T-helper 22 cell (primary cell): Measurements from ENCODE around the gene VMAC.

Source experiments
- DNase-seq: peaks from one replicate; pipeline ENCODE4 v3.0.0-alpha.2; 2020; ENCODE audit warnings: low read depth

VMAC gene

GRCh38 chr19:5929179-5929578 lies 24.5 kb downstream of the VMAC start:
- no peak for DNase-seq

DNA sequence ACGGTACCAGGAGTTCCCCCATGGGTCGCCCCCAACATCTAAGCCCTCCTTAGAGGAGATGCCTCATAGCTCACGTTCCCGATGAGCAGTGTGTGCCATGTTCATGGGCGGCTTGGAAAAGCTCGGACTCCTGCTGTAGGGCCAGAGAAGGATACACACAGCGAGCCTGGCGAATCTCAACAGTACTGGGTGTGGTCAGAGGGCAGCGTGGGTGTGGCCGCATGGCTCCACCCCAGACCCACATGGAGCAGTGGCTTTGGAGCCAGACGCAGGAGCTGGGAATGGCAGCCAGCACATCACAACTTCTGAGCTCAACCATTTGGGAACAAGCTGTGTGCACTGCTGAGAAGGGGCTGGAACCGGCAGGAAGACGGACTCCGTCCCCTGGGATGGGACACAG lies 25.0 kb downstream of the VMAC start:
- no peak for DNase-seq

DNA sequence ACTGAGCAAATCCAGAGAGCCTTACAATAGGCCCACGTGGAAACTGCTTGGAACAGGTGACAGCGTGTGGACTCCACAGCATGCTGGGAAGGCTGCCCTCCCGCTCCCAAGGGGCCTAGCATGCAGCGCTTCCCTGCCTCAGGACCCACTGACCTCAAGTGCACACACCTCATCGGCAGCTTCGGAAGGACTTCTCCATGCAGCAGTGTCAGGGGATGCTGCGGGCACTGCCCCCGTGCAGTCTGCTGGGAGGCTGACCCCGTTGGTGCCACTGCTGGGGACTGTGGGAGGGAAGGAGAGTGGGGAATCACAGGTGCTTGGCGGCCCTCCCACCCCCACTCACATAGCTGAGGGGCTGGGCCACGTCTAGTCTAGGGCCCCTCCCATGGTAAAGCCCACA lies 26.6 kb downstream of the VMAC start:
- no peak for DNase-seq

DNA sequence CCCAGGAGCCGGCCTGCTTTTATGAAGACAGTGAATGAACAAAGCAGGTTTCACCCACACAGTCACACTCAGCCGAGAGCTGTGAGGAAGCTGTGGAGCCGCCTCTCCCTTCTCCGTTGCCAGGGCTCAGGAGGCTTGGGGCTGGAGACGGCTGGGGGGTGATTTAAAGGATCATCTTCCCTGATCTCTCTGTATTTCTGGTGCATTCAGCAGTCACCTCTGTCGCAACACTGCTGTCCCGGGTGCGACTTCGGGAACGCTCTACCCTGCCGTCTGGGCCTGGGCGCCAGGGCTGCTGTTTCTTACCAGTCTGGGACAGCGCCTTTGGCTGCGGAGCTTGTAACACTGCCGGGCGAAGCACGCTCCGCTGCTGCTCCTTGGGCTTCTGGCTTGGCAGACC lies 27.5 kb downstream of the VMAC start:
- no peak for DNase-seq

GRCh38 chr19:5932609-5933262 lies 28.1 kb downstream of the VMAC start:
- no peak for DNase-seq

- DNase-seq = no peak
Observed at GRCh38 chr19:5933391-5934068, 28.9 kb downstream of the VMAC start.

- no peak for DNase-seq
Observed at GRCh38 chr19:5934069-5934401, 29.4 kb downstream of the VMAC start.

DNA sequence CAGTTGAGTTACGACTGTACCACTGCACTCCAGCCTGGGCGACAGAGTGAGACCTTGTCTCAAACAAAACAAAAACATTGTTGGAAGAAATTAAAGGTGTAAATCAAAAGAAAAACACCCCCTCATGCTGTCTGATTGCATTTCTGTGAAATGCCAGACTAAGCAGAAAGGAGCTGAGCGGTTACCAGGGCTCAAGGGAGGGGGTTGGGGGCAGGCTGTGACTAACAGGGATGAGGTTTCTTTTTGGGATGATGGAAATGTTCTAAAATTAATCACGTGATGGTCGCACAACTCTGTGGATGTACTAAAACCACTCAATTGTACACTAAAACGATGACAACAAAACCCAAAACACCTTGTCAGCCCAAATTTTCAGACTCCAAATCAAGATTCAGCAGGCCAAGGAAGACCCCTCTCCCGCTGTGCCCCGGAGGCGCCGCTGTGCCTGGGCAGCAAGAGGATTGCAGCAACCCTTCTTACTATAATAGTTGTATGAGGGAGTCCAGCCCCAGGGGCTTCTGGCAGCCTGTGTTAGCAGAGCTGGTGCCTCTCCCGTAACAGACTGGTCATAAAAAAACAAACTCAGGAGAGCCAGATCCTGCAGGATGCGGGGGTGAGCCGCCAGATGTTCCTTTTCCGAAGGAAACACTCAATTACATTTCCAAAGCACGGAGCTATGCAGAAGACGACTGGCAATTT lies 30.3 kb downstream of the VMAC start:
- no peak for DNase-seq

- DNase-seq = no peak
Observed at GRCh38 chr19:5935473-5936291, 31.0 kb downstream of the VMAC start.

- DNase-seq = no peak
Observed at GRCh38 chr19:5936292-5936592, 31.6 kb downstream of the VMAC start.

- no peak for DNase-seq
Observed at GRCh38 chr19:5937550-5937949, 32.9 kb downstream of the VMAC start.

DNA sequence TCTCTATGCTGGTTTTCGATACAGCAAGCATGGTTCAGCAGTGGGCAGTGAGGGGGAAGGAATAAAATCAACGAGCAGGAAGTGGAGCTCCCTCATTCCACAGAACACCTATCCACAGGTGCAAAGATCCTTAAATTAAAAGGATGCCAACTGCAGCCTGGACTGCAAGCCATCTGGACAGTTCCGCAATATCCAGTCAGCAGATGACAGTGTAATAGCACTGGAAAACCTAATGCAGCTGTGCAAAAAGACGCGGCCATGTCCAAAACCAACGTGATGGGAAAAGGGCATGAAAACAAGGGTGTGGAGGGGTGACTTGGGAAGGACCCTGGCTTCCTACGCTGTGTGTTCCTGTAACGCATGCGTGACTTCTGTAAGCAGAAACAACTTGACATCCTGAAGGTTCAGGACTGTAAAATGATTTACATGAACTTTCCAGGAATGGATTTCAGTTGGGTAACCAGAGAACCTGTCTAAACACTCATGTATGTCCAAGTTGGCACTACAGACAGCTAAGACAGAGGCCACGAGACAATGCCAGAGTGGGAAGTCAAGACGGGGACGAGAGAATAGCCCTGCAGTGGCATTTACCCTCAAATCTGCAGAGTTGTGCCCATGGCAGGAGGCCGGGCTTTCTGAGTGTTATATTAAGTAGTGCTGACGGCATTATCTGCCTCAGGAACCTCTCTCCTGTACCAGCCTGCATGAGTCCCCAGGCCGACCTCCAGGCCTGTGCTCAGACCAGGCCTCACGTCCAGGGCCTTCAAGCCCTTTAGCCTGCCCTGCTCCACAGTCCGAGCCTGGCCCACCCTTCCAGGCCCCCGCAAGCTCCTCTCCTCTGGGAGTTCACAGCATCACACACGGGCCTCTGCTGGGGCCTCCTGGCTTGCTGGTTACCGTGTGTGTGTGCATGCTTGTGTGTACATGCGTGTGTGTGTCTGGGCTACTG lies 35.9 kb downstream of the VMAC start:
- DNase-seq = no peak

DNA sequence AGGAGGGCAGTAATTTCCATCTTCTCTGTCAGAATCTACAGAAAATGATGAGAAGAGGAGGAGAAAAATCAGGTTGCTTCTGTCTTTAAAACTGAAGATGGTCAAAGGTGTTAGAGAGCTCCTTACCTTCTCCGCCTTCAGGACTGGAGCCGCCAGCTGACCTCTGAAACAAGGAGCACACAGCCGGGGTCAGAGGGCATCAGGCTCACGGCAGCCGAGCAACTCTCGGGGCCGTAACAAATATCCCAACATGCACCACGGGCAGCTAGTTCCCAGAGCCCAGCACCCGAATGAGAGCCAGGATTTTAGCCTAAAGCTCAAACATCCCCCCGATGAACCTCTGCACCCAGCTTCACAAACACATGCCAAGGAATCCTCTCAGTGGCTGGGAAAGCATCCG lies 37.0 kb downstream of the VMAC start:
- DNase-seq = no peak

- no peak for DNase-seq
Observed at GRCh38 chr19:5943045-5943444, 38.4 kb downstream of the VMAC start.

- no peak for DNase-seq
Observed at GRCh38 chr19:5943623-5944022, 39.0 kb downstream of the VMAC start.

DNA sequence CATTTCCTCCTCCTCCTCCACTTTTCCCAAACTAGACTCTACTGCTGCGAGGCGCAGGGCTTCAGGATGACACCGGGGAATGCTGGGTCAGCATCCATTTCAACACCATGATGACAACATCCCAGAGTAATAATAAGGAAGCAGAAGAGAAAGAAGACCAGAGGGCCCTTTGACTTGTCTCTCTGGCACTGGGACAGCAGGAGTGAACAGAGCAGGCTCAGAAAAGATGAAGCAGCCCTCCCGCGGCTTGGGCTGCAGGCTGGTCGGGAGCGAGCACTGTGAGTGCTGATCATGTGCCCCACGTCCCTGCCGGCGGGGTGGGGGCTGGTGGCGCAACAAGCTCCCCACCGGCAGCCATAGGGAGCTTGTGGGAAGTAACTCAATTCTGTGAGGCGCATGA lies 42.8 kb downstream of the VMAC start:
- no peak for DNase-seq

DNA sequence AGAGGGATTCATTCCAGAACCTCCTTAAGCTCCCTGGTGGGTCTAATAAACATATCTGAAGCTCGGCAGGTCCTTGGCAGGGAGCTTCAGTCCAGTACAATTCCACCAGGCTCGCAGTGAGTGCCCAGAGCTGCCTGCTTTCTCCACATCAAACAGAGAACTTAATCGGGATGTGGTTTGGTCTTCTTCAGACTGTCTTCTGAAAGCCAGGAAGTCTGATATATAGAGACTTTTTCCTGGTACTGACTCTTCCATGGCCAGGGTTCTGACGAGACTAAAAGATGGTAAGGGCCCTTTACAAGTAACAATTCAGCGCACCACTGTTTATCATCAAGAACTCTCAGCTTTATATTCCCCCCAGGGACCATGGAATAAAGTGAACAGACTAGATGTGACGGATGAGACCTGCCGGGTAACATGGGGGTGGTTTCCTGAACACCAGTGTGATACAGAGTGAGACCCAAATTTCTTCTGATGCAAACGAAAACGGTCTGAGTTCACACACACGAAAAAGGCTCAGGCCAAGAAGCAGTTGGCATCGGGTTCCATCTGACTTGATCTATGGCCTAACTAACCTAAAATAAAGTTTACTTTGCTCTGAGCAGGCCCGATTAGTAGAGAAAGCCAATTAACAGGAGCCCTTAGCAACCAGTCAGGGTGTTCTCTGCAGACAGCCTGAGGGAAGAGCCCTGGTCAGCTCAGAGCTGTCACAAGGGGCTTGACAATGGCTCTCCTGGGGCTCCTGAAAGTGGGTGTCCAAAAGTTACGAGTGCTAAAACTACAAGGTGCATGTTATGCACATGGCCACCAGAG lies 44.3 kb downstream of the VMAC start:
- DNase-seq = no peak

GRCh38 chr19:5949792-5950305 lies 45.2 kb downstream of the VMAC start:
- peak; percentile 13 for DNase-seq

GRCh38 chr19:5950741-5951140 lies 46.1 kb downstream of the VMAC start:
- no peak for DNase-seq

DNA sequence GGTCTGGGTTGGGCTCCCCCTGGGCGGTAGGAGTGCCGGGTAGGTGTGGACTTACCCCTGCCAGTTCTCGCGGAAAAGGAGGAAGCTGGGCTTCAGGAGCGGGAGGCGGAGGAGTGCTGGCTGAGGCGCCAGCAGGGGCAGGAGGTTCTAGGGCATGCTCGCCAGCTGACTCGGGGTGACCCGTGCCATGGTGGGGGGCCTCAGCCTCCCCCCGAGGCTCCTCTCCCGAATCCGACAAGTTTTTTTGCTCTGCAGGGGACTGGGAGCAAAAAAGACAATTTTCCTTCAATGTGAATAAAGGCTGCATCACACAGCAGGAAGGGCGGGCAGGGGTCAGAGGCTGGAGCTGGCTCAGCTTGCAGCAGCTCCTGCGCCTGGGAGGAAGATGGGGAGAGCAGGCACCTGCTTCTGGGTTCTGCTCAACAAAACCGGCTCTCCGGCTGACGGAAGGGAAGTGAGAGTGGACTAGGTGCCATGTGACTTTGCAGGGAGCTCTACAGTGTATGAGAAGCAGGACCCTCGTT lies 46.7 kb downstream of the VMAC start:
- DNase-seq = no peak
